SHP77 (cell line): Measurements from ENCODE around the gene SH3RF3.
"Not testable (repeated sequence)": the region's sequence is repeated elsewhere in the genome, so short reads cannot be mapped to it uniquely, and the experiment has no call there.

Experiments
- DNase-seq, 2 experiments: peaks; one replicate each; lab custom pipeline; 2025; lab: John Stamatoyannopoulos, UW

SH3RF3 gene

GRCh38 chr2:109158237-109158636 is 29.2 kb downstream of the SH3RF3 start:
- no peak for DNase-seq

- DNase-seq, result no peak
Observed at GRCh38 chr2:109159096-109159495, 30.1 kb downstream of the SH3RF3 start.

GRCh38 chr2:109160714-109161440 is 31.9 kb downstream of the SH3RF3 start:
- no peak for DNase-seq

GRCh38 chr2:109162367-109162766 is 33.4 kb downstream of the SH3RF3 start:
- not testable (repeated sequence) for DNase-seq

- DNase-seq, result peak; percentile 80 to 82
Observed at GRCh38 chr2:109162999-109163398, 34.0 kb downstream of the SH3RF3 start.

- DNase-seq, result no peak
Observed at GRCh38 chr2:109164311-109164710, 35.3 kb downstream of the SH3RF3 start.

GRCh38 chr2:109164739-109165221 is 35.8 kb downstream of the SH3RF3 start:
- no peak for DNase-seq

- no peak for DNase-seq
Observed at GRCh38 chr2:109166811-109167210, 37.8 kb downstream of the SH3RF3 start.

- no peak for DNase-seq
Observed at GRCh38 chr2:109168086-109168485, 39.1 kb downstream of the SH3RF3 start.

GRCh38 chr2:109168716-109169115 is 39.7 kb downstream of the SH3RF3 start:
- peak in 1 of 2 experiments; percentile 26 for DNase-seq

GRCh38 chr2:109170645-109171044 is 41.6 kb downstream of the SH3RF3 start:
- peak in 1 of 2 experiments; percentile 47 for DNase-seq

GRCh38 chr2:109171444-109172334 is 42.7 kb downstream of the SH3RF3 start:
- peak; percentile 52 for DNase-seq

GRCh38 chr2:109172556-109173105 is 43.6 kb downstream of the SH3RF3 start:
- no peak for DNase-seq

- DNase-seq, result peak; percentile 46 to 62
Observed at GRCh38 chr2:109173311-109174171, 44.5 kb downstream of the SH3RF3 start.

GRCh38 chr2:109174214-109174613 is 45.2 kb downstream of the SH3RF3 start:
- no peak for DNase-seq

GRCh38 chr2:109174626-109175349 is 45.8 kb downstream of the SH3RF3 start:
- DNase-seq, result peak in 1 of 2 experiments; percentile 82

- DNase-seq, result peak; percentile 79 to 82
Observed at GRCh38 chr2:109175350-109175678, 46.3 kb downstream of the SH3RF3 start.

GRCh38 chr2:109176928-109177327 is 47.9 kb downstream of the SH3RF3 start:
- no peak for DNase-seq

- no peak for DNase-seq
Observed at GRCh38 chr2:109177635-109178034, 48.6 kb downstream of the SH3RF3 start.

GRCh38 chr2:109178968-109179367 is 50.0 kb downstream of the SH3RF3 start:
- no peak for DNase-seq

GRCh38 chr2:109180786-109181185 is 51.8 kb downstream of the SH3RF3 start:
- DNase-seq, result no peak
